Kidney (tissue), 14 donors: ENCODE measurements around the gene DCXR. TPM values are rescaled to one million over a fixed set of nuclear protein-coding genes. Genes with fewer than 3 reads are reported as not detected.

Source experiments
- DNase-seq, 5 donors: peaks; one replicate each; pipeline ENCODE4 v3.0.0-alpha.2; 2013 to 2020
- FAIRE-seq: peaks from 2 replicates; lab custom pipeline; 2012; peaks lifted over from hg19 to GRCh38; lab: Jason Lieb, UNC
- H3K27ac ChIP-seq, 2 donors: one replicate each; pipeline ENCODE4 v1.7.0; 2013; ENCODE audit warnings: low read depth in 2 of 2, low read length in 2 of 2, inconsistent platforms in 1 of 2
- H3K27me3 ChIP-seq: one replicate; pipeline ENCODE4 v1.7.1; 2013; ENCODE audit warnings: low read length, inconsistent platforms; ENCODE audit not compliant: control insufficient read depth, insufficient read depth
- H3K36me3 ChIP-seq, 3 donors: one replicate each; pipeline versions ENCODE4 v1.7.0 to v1.7.1; 2013; ENCODE audit warnings: low read length in 3 of 3, control low read depth in 1 of 3, inconsistent platforms in 1 of 3; ENCODE audit not compliant: insufficient read depth in 3 of 3, control insufficient read depth in 2 of 3
- H3K4me1 ChIP-seq, 3 donors: one replicate each; pipeline versions ENCODE4 v1.7.0 to v1.7.1; 2013; ENCODE audit warnings: low read length in 3 of 3, inconsistent platforms in 1 of 3, low read depth in 1 of 3; ENCODE audit not compliant: control insufficient read depth in 2 of 3, insufficient read depth in 2 of 3
- H3K4me3 ChIP-seq, 3 donors: one replicate each; pipeline versions ENCODE4 v1.7.0 to v1.8.1; 2013; ENCODE audit warnings: low read length in 3 of 3, control low read depth in 1 of 3, inconsistent platforms in 1 of 3
- H3K9ac ChIP-seq, 3 donors: one replicate each; pipeline versions ENCODE4 v1.7.0 to v1.7.1; 2013; ENCODE audit warnings: low read length in 3 of 3, control low read depth in 1 of 3, inconsistent platforms in 1 of 3
- H3K9me3 ChIP-seq, 3 donors: one replicate each; pipeline versions ENCODE4 v1.7.0 to v1.7.1; 2013; ENCODE audit warnings: low read length in 3 of 3, control low read depth in 1 of 3, inconsistent platforms in 1 of 3; ENCODE audit not compliant: control insufficient read depth in 2 of 3, insufficient read depth in 1 of 3
- intact Hi-C: fragments of 100-400 bp; cut with DNase I; formaldehyde crosslinking; loops from one replicate; pipeline ENCODE4 v1.11.1; 2022
- polyA plus RNA-seq: library from polyadenylated mRNA; stranded (reverse); fragments of 350-450 nt; fragmentation: Illumina TruSeq; extraction: RNeasy Lipid Tissue Mini Kit (QIAGEN cat#74804); gene quantifications from one replicate; pipeline ENCODE4 v1.2.3, GENCODE V29; 2014; ENCODE audit warnings: low read depth, low replicate concordance; ENCODE audit not compliant: insufficient read depth
- total RNA-seq: library from RNA; stranded (reverse); fragmentation: NEBNext Ultra II Directional; extraction: Animal tissue kit (Norgen Biotek cat#: 25700); gene quantifications from one replicate; pipeline ENCODE4 v1.2.1, GENCODE V29; 2021
- TF ChIP-seq, protein P1 (sequence below): IDR thresholded peaks from 3 replicates; pipeline ENCODE4 v1.5.1; 2012; ENCODE audit warnings: mild to moderate bottlenecking, moderate library complexity, borderline replicate concordance; ENCODE audit not compliant: insufficient read depth; ENCODE audit errors: extremely low read depth
- donor health status: control.
- donor health status: control.
- donor health status: control.
- donor health status: control.
- donor health status: control.
- donor health status: DM: yes; HTN: yes; CAD: no.
- donor health status: Normal renal cell carcinoma (clear cell type).

The DCXR gene
- total and polyA plus RNA-seq, 2 donors from 2014 or later, result 102 to 551 TPM

DNA sequence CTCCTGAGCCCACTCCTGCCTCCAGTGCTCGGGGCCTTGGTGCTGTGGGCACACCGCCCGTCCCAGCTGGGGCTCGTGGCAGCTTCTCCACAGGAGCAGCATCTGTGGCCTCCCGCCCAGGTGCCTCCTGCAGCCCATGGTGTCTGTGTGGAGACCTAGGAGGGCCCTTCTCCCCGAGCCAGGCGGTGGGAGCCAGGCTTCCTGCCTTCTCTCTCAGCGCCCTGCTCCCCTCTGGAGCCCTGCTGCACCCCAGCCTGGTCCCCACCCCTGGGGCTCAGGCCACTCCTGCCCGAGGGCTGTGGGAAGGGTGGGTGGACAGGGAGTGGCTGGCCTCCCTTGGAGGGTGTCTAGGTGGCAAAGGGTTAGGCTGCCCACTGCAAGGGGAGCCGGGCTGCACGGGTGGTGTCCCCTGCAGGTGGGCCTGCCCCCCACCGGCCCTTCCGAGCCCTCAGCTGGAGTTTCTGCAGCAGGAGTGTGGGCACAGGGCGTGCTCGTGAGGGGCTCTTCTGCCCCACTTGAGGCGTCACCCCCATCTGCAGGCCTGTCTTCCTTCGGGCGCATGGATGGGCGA, 25.8 kb downstream of the DCXR start:
- no peak overlapping the region for H3K4me3 ChIP-seq
- TF ChIP-seq, protein P1, sequence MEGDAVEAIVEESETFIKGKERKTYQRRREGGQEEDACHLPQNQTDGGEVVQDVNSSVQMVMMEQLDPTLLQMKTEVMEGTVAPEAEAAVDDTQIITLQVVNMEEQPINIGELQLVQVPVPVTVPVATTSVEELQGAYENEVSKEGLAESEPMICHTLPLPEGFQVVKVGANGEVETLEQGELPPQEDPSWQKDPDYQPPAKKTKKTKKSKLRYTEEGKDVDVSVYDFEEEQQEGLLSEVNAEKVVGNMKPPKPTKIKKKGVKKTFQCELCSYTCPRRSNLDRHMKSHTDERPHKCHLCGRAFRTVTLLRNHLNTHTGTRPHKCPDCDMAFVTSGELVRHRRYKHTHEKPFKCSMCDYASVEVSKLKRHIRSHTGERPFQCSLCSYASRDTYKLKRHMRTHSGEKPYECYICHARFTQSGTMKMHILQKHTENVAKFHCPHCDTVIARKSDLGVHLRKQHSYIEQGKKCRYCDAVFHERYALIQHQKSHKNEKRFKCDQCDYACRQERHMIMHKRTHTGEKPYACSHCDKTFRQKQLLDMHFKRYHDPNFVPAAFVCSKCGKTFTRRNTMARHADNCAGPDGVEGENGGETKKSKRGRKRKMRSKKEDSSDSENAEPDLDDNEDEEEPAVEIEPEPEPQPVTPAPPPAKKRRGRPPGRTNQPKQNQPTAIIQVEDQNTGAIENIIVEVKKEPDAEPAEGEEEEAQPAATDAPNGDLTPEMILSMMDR, result no peak
- H3K9ac ChIP-seq, result no peak overlapping the region
- H3K27ac ChIP-seq, result no peak overlapping the region
- intact Hi-C loops, result loop anchor here (10.0 kb wide), 1 partner anchor 47 kb away; the partner anchor contains the start of gene NOTUM
- H3K36me3 ChIP-seq, result no peaks in the 10 kb centered on the region
- no peaks in the 10 kb centered on the region for H3K4me1 ChIP-seq
- DNase-seq (no peak), FAIRE-seq (no peak)
- H3K27me3 ChIP-seq, result no peaks in the 10 kb centered on the region
- H3K9me3 ChIP-seq, result no peaks in the 10 kb centered on the region

DNA sequence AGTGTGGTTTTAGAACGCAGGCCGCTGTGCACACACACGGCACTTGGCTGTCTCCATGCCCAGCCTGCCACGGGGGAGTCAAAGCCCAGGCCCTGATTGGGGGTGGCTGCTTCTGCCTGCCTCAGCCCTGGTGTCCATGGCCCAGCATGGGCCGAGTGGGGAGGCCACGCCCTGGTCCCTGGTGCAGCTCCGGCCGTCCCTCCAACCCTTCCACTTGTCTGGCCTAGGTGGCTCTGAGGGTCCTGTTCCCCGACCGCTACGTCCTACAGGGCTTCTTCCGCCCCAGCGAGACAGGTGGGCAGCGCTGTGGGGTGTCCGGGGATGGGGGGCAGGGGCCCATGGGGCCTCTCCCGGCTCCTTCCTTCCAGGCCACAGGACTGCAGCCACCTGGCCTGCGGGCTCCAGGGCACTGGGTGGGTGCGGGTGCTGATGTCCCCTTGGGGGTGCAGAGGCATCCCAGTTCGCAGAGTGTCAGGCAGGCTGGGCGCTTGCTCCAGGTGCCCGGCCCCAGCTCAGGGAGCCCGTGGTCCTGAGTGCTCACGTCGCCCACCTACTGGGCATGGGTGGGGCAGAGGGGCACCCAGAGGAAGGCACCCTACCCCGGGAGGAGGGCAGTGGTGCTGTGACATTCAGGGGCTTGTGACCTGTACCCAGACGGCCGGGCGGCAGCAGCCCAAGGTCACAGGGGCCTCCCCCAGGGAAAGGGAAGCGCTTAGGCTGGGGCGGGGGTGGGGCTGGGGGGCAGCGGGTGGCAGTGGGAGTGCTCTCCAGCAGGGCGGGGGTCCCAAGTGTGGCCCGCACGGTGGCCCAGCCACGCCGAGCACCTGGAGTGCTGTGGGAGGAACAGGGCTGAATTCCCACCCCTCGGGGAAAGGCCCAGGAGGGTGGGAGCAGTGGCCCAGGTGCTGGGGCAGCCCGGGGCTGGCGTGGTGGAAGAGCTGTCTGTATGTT, 26.6 kb downstream of the DCXR start:
- intact Hi-C loops, result loop anchor here (10.0 kb wide), 1 partner anchor 46 kb away; the partner anchor contains the start of gene NOTUM
- H3K36me3 ChIP-seq, result no peaks in the 10 kb centered on the region
- DNase-seq, result no peak

DNA sequence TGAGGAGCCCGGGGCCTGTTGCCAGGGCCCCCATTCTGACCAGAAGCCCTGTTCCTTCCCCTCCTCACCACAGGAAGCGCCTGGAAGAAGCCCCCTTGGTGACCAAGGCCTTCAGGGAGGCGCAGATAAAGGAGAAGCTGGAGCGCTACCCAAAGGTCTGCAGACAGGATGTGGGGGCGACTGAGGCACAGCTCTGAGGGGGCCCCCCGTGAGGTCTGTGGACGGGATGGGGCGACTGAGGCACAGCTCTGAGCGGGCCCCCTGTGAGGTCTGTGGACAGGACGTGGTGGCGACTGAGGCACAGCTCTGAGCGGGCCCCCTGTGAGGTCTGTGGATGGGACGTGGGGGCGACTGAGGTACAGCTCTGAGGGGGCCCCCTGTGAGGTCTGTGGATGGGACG, 28.1 kb downstream of the DCXR start:
- Histone ChIP-seq H3K36me3 (no peaks in the 10 kb centered on the region), H3K4me1 (no peaks in the 10 kb centered on the region), H3K27ac (no peak overlapping the region), H3K4me3 (no peak overlapping the region), H3K9ac (no peak overlapping the region), H3K27me3 (no peaks in the 10 kb centered on the region), H3K9me3 (no peaks in the 10 kb centered on the region)
- intact Hi-C loops, result no loop called here
- TF ChIP-seq, protein P1, result no peak
- DNase-seq, result no peak
- FAIRE-seq, result no peak

More for the DNA sequence above, 26.6 kb downstream of the DCXR start:
- Histone ChIP-seq H3K4me1 (no peaks in the 10 kb centered on the region), H3K27me3 (no peaks in the 10 kb centered on the region), H3K9me3 (no peaks in the 10 kb centered on the region), H3K27ac (no peak overlapping the region), H3K4me3 (no peak overlapping the region), H3K9ac (no peak overlapping the region)
- FAIRE-seq, result no peak
- TF ChIP-seq, protein P1, result no peak
